Activated naive CD8-positive, alpha-beta T cell treated with anti-CD3 and anti-CD28 coated beads, Interleukin-2, amount 50 U/mL, for 16 hours (primary cell): Measurements from ENCODE around the gene IFT122.

ENCODE experiments used
- DNase-seq: peaks from one replicate; pipeline ENCODE4 v3.0.0-alpha.2; 2020; ENCODE audit warnings: low read depth, low spot score

The IFT122 gene

GRCh38 chr3:129434140-129434539, 5.9 kb upstream of the IFT122 start:
- no peak for DNase-seq

GRCh38 chr3:129435367-129435766, 4.7 kb upstream of the IFT122 start:
- DNase-seq, result no peak

GRCh38 chr3:129439226-129439816, 703 bp upstream of the IFT122 start:
- no peak for DNase-seq

- no peak for DNase-seq
Observed at GRCh38 chr3:129440618-129441190, 680 bp downstream of the IFT122 start.

GRCh38 chr3:129441215-129441614, 1.2 kb downstream of the IFT122 start:
- DNase-seq, result no peak

- DNase-seq, result no peak
Observed at GRCh38 chr3:129441782-129442181, 1.8 kb downstream of the IFT122 start.

GRCh38 chr3:129442486-129442885, 2.5 kb downstream of the IFT122 start:
- DNase-seq, result no peak

- DNase-seq, result no peak
Observed at GRCh38 chr3:129442947-129443346, 2.9 kb downstream of the IFT122 start.

GRCh38 chr3:129445471-129445870, 5.4 kb downstream of the IFT122 start:
- no peak for DNase-seq

GRCh38 chr3:129446926-129447325, 6.9 kb downstream of the IFT122 start:
- DNase-seq, result no peak

- no peak for DNase-seq
Observed at GRCh38 chr3:129448186-129448895, 8.3 kb downstream of the IFT122 start.

GRCh38 chr3:129449279-129450115, 9.5 kb downstream of the IFT122 start:
- no peak for DNase-seq

- DNase-seq, result no peak
Observed at GRCh38 chr3:129453732-129454131, 13.7 kb downstream of the IFT122 start.

GRCh38 chr3:129460155-129460554, 20.1 kb downstream of the IFT122 start:
- DNase-seq, result no peak

- DNase-seq, result no peak
Observed at GRCh38 chr3:129460572-129460971, 20.5 kb downstream of the IFT122 start.

- DNase-seq, result no peak
Observed at GRCh38 chr3:129461022-129461421, 21.0 kb downstream of the IFT122 start.

GRCh38 chr3:129461461-129462146, 21.6 kb downstream of the IFT122 start:
- no peak for DNase-seq

GRCh38 chr3:129462361-129462968, 22.4 kb downstream of the IFT122 start:
- no peak for DNase-seq

- DNase-seq, result no peak
Observed at GRCh38 chr3:129463094-129463493, 23.1 kb downstream of the IFT122 start.

- no peak for DNase-seq
Observed at GRCh38 chr3:129463716-129464115, 23.7 kb downstream of the IFT122 start.

GRCh38 chr3:129467932-129468331, 27.9 kb downstream of the IFT122 start:
- no peak for DNase-seq
